ENCODE data around the gene RGL1. TPM values are rescaled to one million over a fixed set of nuclear protein-coding genes. Genes with fewer than 3 reads are reported as not detected.

Gene RGL1
- total and polyA plus RNA-seq, 9 of the 15 experiments (the other 6 are each of a cell fraction or from before 2014, with no cell fraction given), result under 0.01 to 0.07 (median 0.04) TPM

GRCh38 chr1:183769956-183770815 is 34.7 kb upstream of the RGL1 start (continued):
- TF ChIP-seq MGA (IDR thresholded peaks at IDR 0.05), result no peak
- no peak for TF ChIP-seq FOXP1 (CRISPR knock-in tag; IDR thresholded peaks at IDR 0.05)
- TF ChIP-seq MYC (IDR thresholded peaks at IDR 0.05; ENCODE audit: low read depth, low read length), result no peak
- TF ChIP-seq MYC (CRISPR knock-in tag; IDR thresholded peaks at IDR 0.05; ENCODE audit: borderline replicate concordance, low read depth), result no peak
- no peak for TF ChIP-seq CC2D1A (IDR thresholded peaks at IDR 0.05)
- no peak for TF ChIP-seq SREBF1 (IDR thresholded peaks at IDR 0.05; ENCODE audit: borderline replicate concordance, low read depth, low read length)
- TF ChIP-seq ARNT (IDR thresholded peaks at IDR 0.05), result no peak
- no peak for TF ChIP-seq ZNF133 (CRISPR knock-in tag; IDR thresholded peaks at IDR 0.05)
- no peak for TF ChIP-seq ZNF408 (CRISPR knock-in tag; IDR thresholded peaks at IDR 0.05; ENCODE audit: low read depth)
- TF ChIP-seq KAT7 (CRISPR knock-in tag; IDR thresholded peaks at IDR 0.05; ENCODE audit: borderline replicate concordance), result no peak
- TF ChIP-seq DNMT1 (IDR thresholded peaks at IDR 0.05), result no peak

All from K562 (cell line).